ENCODE data around the gene INKA2.

INKA2 gene

DNA sequence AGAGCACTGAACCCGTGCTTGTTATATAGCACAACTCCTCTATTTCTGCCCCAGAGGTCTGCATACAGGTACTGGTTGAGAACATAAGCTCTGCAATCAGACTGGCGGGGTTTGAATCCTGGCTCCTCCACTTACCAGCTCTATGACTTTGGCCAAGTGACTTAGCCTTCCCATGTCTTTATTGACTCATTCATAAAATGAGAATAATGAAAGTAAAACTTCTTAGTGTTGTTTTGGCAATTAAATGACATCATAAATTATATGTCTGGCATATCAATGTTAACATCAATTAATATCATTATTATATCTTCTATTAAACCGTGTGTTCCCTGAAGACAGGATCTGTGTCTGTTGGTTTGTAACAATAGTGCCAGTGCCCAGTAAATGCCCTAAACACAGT, 4.3 kb downstream of the INKA2 start:
- Histone ChIP-seq H4K5ac (ENCODE audit: low read length) (no peak overlapping the region), H3K4me1 (ENCODE audit: control insufficient read depth, low read depth, low read length) (peaks cover 10% of the 10 kb centered on the region), H2BK120ac (ENCODE audit: low read depth, low read length) (no peak overlapping the region), H2BK15ac (replicated peaks; ENCODE audit: low read depth) (no peak overlapping the region), H2AK5ac (ENCODE audit: low read length) (no peak overlapping the region), H3K27me3 (ENCODE audit: insufficient read depth, low read length, poor library complexity) (no peaks in the 10 kb centered on the region), H3K18ac (ENCODE audit: low read length) (no peak overlapping the region), H3K79me1 (ENCODE audit: low read length) (peaks cover 3% of the 10 kb centered on the region), H3K23ac (ENCODE audit: low read length) (no peak overlapping the region), H3K27ac (ENCODE audit: low read depth, low read length) (no peak overlapping the region), H3K9ac (ENCODE audit: low read length) (no peak overlapping the region), H4K8ac (ENCODE audit: low read depth, low read length) (no peak overlapping the region), H3K56ac (ENCODE audit: low read length) (no peak overlapping the region), H3K4ac (ENCODE audit: low read depth, low read length) (no peak overlapping the region), H3K36me3 (ENCODE audit: control insufficient read depth, insufficient read depth, low read length) (no peaks in the 10 kb centered on the region), H2BK5ac (ENCODE audit: low read length) (no peak overlapping the region), H3K79me2 (ENCODE audit: control insufficient read depth, insufficient read depth, low read length) (no peaks in the 10 kb centered on the region), H3K4me2 (ENCODE audit: low read length) (no peak overlapping the region), H3K4me3 (ENCODE audit: low read length) (no peak overlapping the region)
- WGBS (ENCODE audit: extremely low coverage, insufficient coverage, low lambda C conversion rate): no CpG with 5 or more reads among the region's 3 CpGs
- no peak for DNase-seq

DNA sequence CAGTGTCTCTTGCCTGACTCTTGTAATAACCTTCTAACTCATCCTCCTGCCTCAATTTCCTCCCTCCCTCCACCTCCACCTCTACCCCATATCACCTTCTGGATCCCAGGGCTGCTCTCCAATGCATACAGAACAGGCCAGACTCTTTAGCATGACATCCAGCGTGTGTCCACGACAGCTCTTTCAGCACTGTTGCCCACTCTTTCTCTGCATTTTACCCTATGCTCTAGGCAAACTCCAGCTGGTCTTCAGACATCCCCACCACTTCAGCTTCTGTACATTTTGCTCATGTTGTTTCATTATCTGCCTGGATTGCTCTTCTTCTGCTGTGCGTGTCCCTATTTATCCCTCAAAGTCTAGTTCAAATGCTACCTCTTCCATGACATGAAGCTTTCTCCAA, 4.8 kb downstream of the INKA2 start:
- Histone ChIP-seq H3K4ac (ENCODE audit: low read depth, low read length) (no peak overlapping the region), H2BK5ac (ENCODE audit: low read length) (no peak overlapping the region), H3K36me3 (ENCODE audit: control insufficient read depth, insufficient read depth, low read length) (no peaks in the 10 kb centered on the region), H2BK15ac (replicated peaks; ENCODE audit: low read depth) (no peak overlapping the region), H3K27me3 (ENCODE audit: insufficient read depth, low read length, poor library complexity) (no peaks in the 10 kb centered on the region), H3K27ac (ENCODE audit: low read depth, low read length) (no peak overlapping the region), H3K56ac (ENCODE audit: low read length) (no peak overlapping the region), H3K4me3 (ENCODE audit: low read length) (no peak overlapping the region), H3K18ac (ENCODE audit: low read length) (no peak overlapping the region), H3K4me2 (ENCODE audit: low read length) (no peak overlapping the region), H3K79me2 (ENCODE audit: control insufficient read depth, insufficient read depth, low read length) (no peaks in the 10 kb centered on the region), H3K9ac (ENCODE audit: low read length) (no peak overlapping the region), H4K5ac (ENCODE audit: low read length) (no peak overlapping the region), H2AK5ac (ENCODE audit: low read length) (no peak overlapping the region), H3K23ac (ENCODE audit: low read length) (no peak overlapping the region), H4K8ac (ENCODE audit: low read depth, low read length) (no peak overlapping the region), H3K4me1 (ENCODE audit: control insufficient read depth, low read depth, low read length) (peaks cover 10% of the 10 kb centered on the region), H2BK120ac (ENCODE audit: low read depth, low read length) (no peak overlapping the region), H3K79me1 (ENCODE audit: low read length) (peaks cover 3% of the 10 kb centered on the region)
- no CpG with 5 or more reads among the region's 3 CpGs for WGBS (ENCODE audit: extremely low coverage, insufficient coverage, low lambda C conversion rate)
- no peak for DNase-seq

DNA sequence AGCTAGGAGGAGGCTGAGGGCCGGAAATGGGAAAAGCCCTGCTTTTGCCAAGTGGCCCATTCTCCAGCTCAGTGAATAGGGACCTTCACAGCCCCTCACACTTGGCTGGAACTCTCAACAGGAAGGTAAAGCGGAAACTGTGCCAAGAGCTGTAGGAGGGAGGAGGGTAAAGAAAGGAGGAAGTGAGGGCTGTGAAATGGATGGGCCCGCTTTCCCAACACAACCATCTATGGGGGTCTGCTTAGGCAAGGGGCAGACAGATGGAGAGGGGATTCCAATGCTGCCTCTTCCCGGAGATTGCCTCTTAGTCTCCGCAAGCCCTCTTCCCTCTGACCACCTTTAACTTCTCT, 5.2 kb downstream of the INKA2 start:
- no peaks in the 10 kb centered on the region for H3K79me2 ChIP-seq (ENCODE audit: control insufficient read depth, insufficient read depth, low read length)
- H2AK5ac ChIP-seq (ENCODE audit: low read length): no peak overlapping the region
- H3K4ac ChIP-seq (ENCODE audit: low read depth, low read length): no peak overlapping the region
- H3K23ac ChIP-seq (ENCODE audit: low read length): no peak overlapping the region
- H4K8ac ChIP-seq (ENCODE audit: low read depth, low read length): no peak overlapping the region
- no peaks in the 10 kb centered on the region for H3K27me3 ChIP-seq (ENCODE audit: insufficient read depth, low read length, poor library complexity)
- no peak overlapping the region for H3K27ac ChIP-seq (ENCODE audit: low read depth, low read length)
- no peak overlapping the region for H2BK120ac ChIP-seq (ENCODE audit: low read depth, low read length)
- no peak overlapping the region for H3K4me3 ChIP-seq (ENCODE audit: low read length)
- no peak overlapping the region for H3K56ac ChIP-seq (ENCODE audit: low read length)
- peaks cover 3% of the 10 kb centered on the region for H3K79me1 ChIP-seq (ENCODE audit: low read length)
- H3K4me1 ChIP-seq (ENCODE audit: control insufficient read depth, low read depth, low read length): peaks cover 10% of the 10 kb centered on the region
- no peak overlapping the region for H2BK5ac ChIP-seq (ENCODE audit: low read length)
- no peak overlapping the region for H3K9ac ChIP-seq (ENCODE audit: low read length)
- no peaks in the 10 kb centered on the region for H3K36me3 ChIP-seq (ENCODE audit: control insufficient read depth, insufficient read depth, low read length)
- H4K5ac ChIP-seq (ENCODE audit: low read length): no peak overlapping the region
- no peak overlapping the region for H3K4me2 ChIP-seq (ENCODE audit: low read length)
- no peak for DNase-seq
- WGBS (ENCODE audit: extremely low coverage, insufficient coverage, low lambda C conversion rate): no CpG with 5 or more reads among the region's 5 CpGs
- H2BK15ac ChIP-seq (replicated peaks; ENCODE audit: low read depth): no peak overlapping the region
- H3K18ac ChIP-seq (ENCODE audit: low read length): no peak overlapping the region

DNA sequence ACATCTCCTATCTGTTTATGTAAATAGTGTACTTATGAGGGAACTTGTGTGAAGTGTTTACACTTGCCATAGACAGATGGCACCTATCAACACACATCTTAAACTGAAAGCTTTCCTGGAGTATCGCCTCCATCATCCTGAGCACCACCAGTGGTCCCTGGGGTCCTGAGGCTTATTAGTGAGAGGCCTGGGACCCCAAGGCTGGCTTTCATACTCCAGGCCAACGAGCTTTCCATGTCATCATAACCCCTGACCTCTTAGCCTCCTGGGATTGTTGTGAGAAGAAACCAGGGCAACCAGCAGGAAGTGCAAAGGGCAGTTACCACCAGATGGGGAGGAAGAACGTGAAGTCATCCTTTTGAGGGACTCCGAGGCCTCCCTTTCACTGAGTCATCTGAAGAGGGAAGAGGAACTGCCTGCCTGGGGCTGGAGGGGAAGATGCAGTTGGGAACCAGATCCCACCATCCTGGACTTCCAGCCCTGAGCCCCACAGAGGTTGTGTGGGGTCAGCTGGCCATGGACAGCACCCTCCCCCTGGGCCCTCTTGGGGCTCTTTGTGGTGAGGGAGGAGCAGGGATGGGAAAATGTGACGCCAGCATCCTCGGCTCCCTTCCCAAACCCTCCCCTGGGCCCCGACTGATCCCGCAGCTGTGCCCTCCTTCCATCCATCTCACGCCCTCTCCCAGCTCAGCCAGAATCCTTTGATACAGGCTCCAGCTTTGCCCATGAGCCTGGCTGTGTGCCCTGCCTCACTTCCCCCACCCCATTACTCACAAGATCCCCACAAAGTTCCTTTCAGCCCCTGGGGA, 5.8 kb downstream of the INKA2 start:
- Histone ChIP-seq H3K18ac (ENCODE audit: low read length) (no peak overlapping the region), H2BK120ac (ENCODE audit: low read depth, low read length) (no peak overlapping the region), H3K4me2 (ENCODE audit: low read length) (no peak overlapping the region), H3K4ac (ENCODE audit: low read depth, low read length) (no peak overlapping the region), H3K23ac (ENCODE audit: low read length) (no peak overlapping the region), H3K79me1 (ENCODE audit: low read length) (peaks cover 3% of the 10 kb centered on the region), H3K79me2 (ENCODE audit: control insufficient read depth, insufficient read depth, low read length) (no peaks in the 10 kb centered on the region), H2BK15ac (replicated peaks; ENCODE audit: low read depth) (no peak overlapping the region), H3K9ac (ENCODE audit: low read length) (no peak overlapping the region), H4K8ac (ENCODE audit: low read depth, low read length) (no peak overlapping the region), H3K27me3 (ENCODE audit: insufficient read depth, low read length, poor library complexity) (no peaks in the 10 kb centered on the region), H3K4me3 (ENCODE audit: low read length) (no peak overlapping the region), H2BK5ac (ENCODE audit: low read length) (no peak overlapping the region), H4K5ac (ENCODE audit: low read length) (no peak overlapping the region), H3K56ac (ENCODE audit: low read length) (peak overlapping the region; percentile 22), H3K36me3 (ENCODE audit: control insufficient read depth, insufficient read depth, low read length) (no peaks in the 10 kb centered on the region), H2AK5ac (ENCODE audit: low read length) (no peak overlapping the region), H3K4me1 (ENCODE audit: control insufficient read depth, low read depth, low read length) (peaks cover 10% of the 10 kb centered on the region), H3K27ac (ENCODE audit: low read depth, low read length) (no peak overlapping the region)
- DNase-seq: peak; percentile 83
- no CpG with 5 or more reads among the region's 9 CpGs for WGBS (ENCODE audit: extremely low coverage, insufficient coverage, low lambda C conversion rate)

DNA sequence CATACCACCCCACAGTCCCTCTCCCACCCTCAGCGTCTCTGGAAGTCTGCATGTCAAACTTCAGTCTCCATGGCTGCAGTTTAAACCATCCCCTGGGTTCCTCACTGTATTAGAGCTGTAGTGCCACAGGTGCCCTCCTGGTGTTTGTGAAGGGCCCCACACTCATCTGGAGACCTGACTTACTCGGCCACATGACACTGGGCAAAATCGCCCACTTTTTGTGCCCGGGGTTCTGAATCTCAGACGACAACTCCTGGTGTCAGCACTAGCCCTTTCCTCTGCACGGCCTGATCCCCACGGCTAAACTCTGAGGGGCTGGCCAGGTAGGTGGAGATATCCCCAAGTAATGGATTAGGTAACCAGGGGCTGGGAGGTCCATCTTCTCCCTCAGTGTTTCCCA, 6.5 kb downstream of the INKA2 start:
- Histone ChIP-seq H3K4ac (ENCODE audit: low read depth, low read length) (no peak overlapping the region), H3K9ac (ENCODE audit: low read length) (no peak overlapping the region), H3K4me3 (ENCODE audit: low read length) (no peak overlapping the region), H3K4me2 (ENCODE audit: low read length) (no peak overlapping the region), H3K18ac (ENCODE audit: low read length) (no peak overlapping the region), H2BK5ac (ENCODE audit: low read length) (no peak overlapping the region), H3K23ac (ENCODE audit: low read length) (no peak overlapping the region), H3K4me1 (ENCODE audit: control insufficient read depth, low read depth, low read length) (peaks cover 7% of the 10 kb centered on the region), H3K79me1 (ENCODE audit: low read length) (peaks cover 3% of the 10 kb centered on the region), H3K79me2 (ENCODE audit: control insufficient read depth, insufficient read depth, low read length) (no peaks in the 10 kb centered on the region), H3K36me3 (ENCODE audit: control insufficient read depth, insufficient read depth, low read length) (no peaks in the 10 kb centered on the region), H3K27me3 (ENCODE audit: insufficient read depth, low read length, poor library complexity) (no peaks in the 10 kb centered on the region), H2AK5ac (ENCODE audit: low read length) (no peak overlapping the region), H3K56ac (ENCODE audit: low read length) (no peak overlapping the region), H2BK120ac (ENCODE audit: low read depth, low read length) (no peak overlapping the region), H2BK15ac (replicated peaks; ENCODE audit: low read depth) (no peak overlapping the region), H4K8ac (ENCODE audit: low read depth, low read length) (no peak overlapping the region), H4K5ac (ENCODE audit: low read length) (no peak overlapping the region), H3K27ac (ENCODE audit: low read depth, low read length) (no peak overlapping the region)
- whole genome bisulfite sequencing (ENCODE audit: extremely low coverage, insufficient coverage, low lambda C conversion rate): no CpG with 5 or more reads among the region's 7 CpGs
- DNase-seq: no peak

DNA sequence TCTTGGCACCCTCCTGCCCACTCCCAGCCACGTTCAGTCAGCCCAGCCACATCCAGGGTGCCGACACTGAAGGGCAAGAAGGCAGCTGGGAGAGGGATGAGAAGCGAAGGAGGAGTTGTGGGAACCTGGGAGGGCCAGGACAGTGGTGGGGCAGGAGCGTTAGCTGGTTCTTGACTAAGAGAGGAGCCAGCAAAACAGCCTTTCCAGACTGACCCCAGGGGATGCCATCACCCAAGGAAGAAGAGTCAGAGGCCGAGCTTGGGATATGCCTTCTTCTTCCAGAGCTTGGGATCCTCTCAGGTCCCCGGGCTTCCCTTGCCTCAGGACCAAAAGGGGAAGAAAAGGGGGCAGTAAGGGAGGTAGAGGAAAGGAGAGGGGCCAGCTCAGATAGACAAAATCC, 7.2 kb downstream of the INKA2 start:
- H3K27me3 ChIP-seq (ENCODE audit: insufficient read depth, low read length, poor library complexity): no peaks in the 10 kb centered on the region
- H3K9ac ChIP-seq (ENCODE audit: low read length): no peak overlapping the region
- no peak overlapping the region for H3K18ac ChIP-seq (ENCODE audit: low read length)
- WGBS (ENCODE audit: extremely low coverage, insufficient coverage, low lambda C conversion rate): no CpG with 5 or more reads among the region's 6 CpGs
- H3K4me2 ChIP-seq (ENCODE audit: low read length): no peak overlapping the region
- H3K4ac ChIP-seq (ENCODE audit: low read depth, low read length): no peak overlapping the region
- H2BK15ac ChIP-seq (replicated peaks; ENCODE audit: low read depth): no peak overlapping the region
- H3K36me3 ChIP-seq (ENCODE audit: control insufficient read depth, insufficient read depth, low read length): no peaks in the 10 kb centered on the region
- H3K27ac ChIP-seq (ENCODE audit: low read depth, low read length): no peak overlapping the region
- H3K79me1 ChIP-seq (ENCODE audit: low read length): peaks cover 3% of the 10 kb centered on the region
- H3K4me3 ChIP-seq (ENCODE audit: low read length): no peak overlapping the region
- H3K23ac ChIP-seq (ENCODE audit: low read length): no peak overlapping the region
- H2BK120ac ChIP-seq (ENCODE audit: low read depth, low read length): no peak overlapping the region
- no peak overlapping the region for H3K56ac ChIP-seq (ENCODE audit: low read length)
- DNase-seq: no peak
- H3K79me2 ChIP-seq (ENCODE audit: control insufficient read depth, insufficient read depth, low read length): no peaks in the 10 kb centered on the region
- H2AK5ac ChIP-seq (ENCODE audit: low read length): no peak overlapping the region
- H4K5ac ChIP-seq (ENCODE audit: low read length): no peak overlapping the region
- H2BK5ac ChIP-seq (ENCODE audit: low read length): no peak overlapping the region
- H4K8ac ChIP-seq (ENCODE audit: low read depth, low read length): no peak overlapping the region
- peaks cover 7% of the 10 kb centered on the region for H3K4me1 ChIP-seq (ENCODE audit: control insufficient read depth, low read depth, low read length)
